ENCODE measurements around the gene APCDD1.
"Not testable (repeated sequence)": the region's sequence is repeated elsewhere in the genome, so short reads cannot be mapped to it uniquely, and the experiment has no call there.

The APCDD1 gene

GRCh38 chr18:10458691-10459090 lies 4.3 kb downstream of the APCDD1 start:
- Histone ChIP-seq H3K4me3 (ENCODE audit: low read depth in 1 of 5, low read length in 5 of 5) (no peak overlapping the region), H3K27ac (ENCODE audit: low read depth, low read length) (no peak overlapping the region), H3K27me3 (ENCODE audit: control insufficient read depth in 5 of 5, insufficient read depth in 4 of 5, low read length in 5 of 5) (peaks cover 0 to 5% (median 0%) of the 10 kb centered on the region in 5 donors), H3K9me3 (ENCODE audit: control insufficient read depth in 5 of 5, low read length in 5 of 5) (no peaks in the 10 kb centered on the region), H3K9ac (ENCODE audit: low read length in 5 of 5) (no peak overlapping the region), H3K4me1 (ENCODE audit: control insufficient read depth in 5 of 5, insufficient read depth in 5 of 5, low read length in 5 of 5) (peaks cover 0 to 44% (median 28%) of the 10 kb centered on the region in 5 donors), H3K36me3 (ENCODE audit: control insufficient read depth in 5 of 5, insufficient read depth in 5 of 5, low read length in 5 of 5) (no peaks in the 10 kb centered on the region)

- Histone ChIP-seq H3K4me3 (ENCODE audit: low read depth in 1 of 5, low read length in 5 of 5) (no peak overlapping the region), H3K36me3 (ENCODE audit: control insufficient read depth in 5 of 5, insufficient read depth in 5 of 5, low read length in 5 of 5) (no peaks in the 10 kb centered on the region), H3K9me3 (ENCODE audit: control insufficient read depth in 5 of 5, low read length in 5 of 5) (no peaks in the 10 kb centered on the region), H3K27ac (ENCODE audit: low read depth, low read length) (no peak overlapping the region), H3K4me1 (ENCODE audit: control insufficient read depth in 5 of 5, insufficient read depth in 5 of 5, low read length in 5 of 5) (peaks cover 0 to 39% (median 23%) of the 10 kb centered on the region in 5 donors), H3K27me3 (ENCODE audit: control insufficient read depth in 5 of 5, insufficient read depth in 4 of 5, low read length in 5 of 5) (peaks cover 0 to 5% (median 0%) of the 10 kb centered on the region in 5 donors), H3K9ac (ENCODE audit: low read length in 5 of 5) (no peak overlapping the region)
Observed at GRCh38 chr18:10459587-10459986, 5.2 kb downstream of the APCDD1 start.

GRCh38 chr18:10460414-10461018 lies 6.1 kb downstream of the APCDD1 start:
- Histone ChIP-seq H3K4me3 (ENCODE audit: low read depth in 1 of 5, low read length in 5 of 5) (no peak overlapping the region), H3K9me3 (ENCODE audit: control insufficient read depth in 5 of 5, low read length in 5 of 5) (no peaks in the 10 kb centered on the region), H3K9ac (ENCODE audit: low read length in 5 of 5) (no peak overlapping the region), H3K27ac (ENCODE audit: low read depth, low read length) (no peak overlapping the region), H3K27me3 (ENCODE audit: control insufficient read depth in 5 of 5, insufficient read depth in 4 of 5, low read length in 5 of 5) (peaks cover 0 to 5% (median 0%) of the 10 kb centered on the region in 5 donors), H3K4me1 (ENCODE audit: control insufficient read depth in 5 of 5, insufficient read depth in 5 of 5, low read length in 5 of 5) (peaks cover 0 to 33% (median 15%) of the 10 kb centered on the region in 5 donors), H3K36me3 (ENCODE audit: control insufficient read depth in 5 of 5, insufficient read depth in 5 of 5, low read length in 5 of 5) (no peaks in the 10 kb centered on the region)

GRCh38 chr18:10461989-10462388 lies 7.6 kb downstream of the APCDD1 start:
- Histone ChIP-seq H3K9ac (ENCODE audit: low read length in 5 of 5) (no peak overlapping the region), H3K4me1 (ENCODE audit: control insufficient read depth in 5 of 5, insufficient read depth in 5 of 5, low read length in 5 of 5) (peaks cover 0 to 23% (median under 1%) of the 10 kb centered on the region in 5 donors), H3K4me3 (ENCODE audit: low read depth in 1 of 5, low read length in 5 of 5) (no peak overlapping the region), H3K36me3 (ENCODE audit: control insufficient read depth in 5 of 5, insufficient read depth in 5 of 5, low read length in 5 of 5) (no peaks in the 10 kb centered on the region), H3K9me3 (ENCODE audit: control insufficient read depth in 5 of 5, low read length in 5 of 5) (no peaks in the 10 kb centered on the region), H3K27ac (ENCODE audit: low read depth, low read length) (no peak overlapping the region), H3K27me3 (ENCODE audit: control insufficient read depth in 5 of 5, insufficient read depth in 4 of 5, low read length in 5 of 5) (no peaks in the 10 kb centered on the region)

GRCh38 chr18:10462597-10462996 lies 8.2 kb downstream of the APCDD1 start:
- H3K27ac ChIP-seq (ENCODE audit: low read depth, low read length), result no peak overlapping the region
- H3K27me3 ChIP-seq (ENCODE audit: control insufficient read depth in 5 of 5, insufficient read depth in 4 of 5, low read length in 5 of 5), result no peaks in the 10 kb centered on the region
- H3K9ac ChIP-seq (ENCODE audit: low read length in 5 of 5), result no peak overlapping the region
- H3K9me3 ChIP-seq (ENCODE audit: control insufficient read depth in 5 of 5, low read length in 5 of 5), result no peaks in the 10 kb centered on the region
- H3K4me3 ChIP-seq (ENCODE audit: low read depth in 1 of 5, low read length in 5 of 5), result no peak overlapping the region
- no peaks in the 10 kb centered on the region for H3K36me3 ChIP-seq (ENCODE audit: control insufficient read depth in 5 of 5, insufficient read depth in 5 of 5, low read length in 5 of 5)
- peaks cover 0 to 18% (median 0%) of the 10 kb centered on the region in 5 donors for H3K4me1 ChIP-seq (ENCODE audit: control insufficient read depth in 5 of 5, insufficient read depth in 5 of 5, low read length in 5 of 5)

GRCh38 chr18:10463096-10463495 lies 8.7 kb downstream of the APCDD1 start:
- Histone ChIP-seq H3K36me3 (ENCODE audit: control insufficient read depth in 5 of 5, insufficient read depth in 5 of 5, low read length in 5 of 5) (peaks cover 0 to 3% (median 0%) of the 10 kb centered on the region in 5 donors), H3K27me3 (ENCODE audit: control insufficient read depth in 5 of 5, insufficient read depth in 4 of 5, low read length in 5 of 5) (no peaks in the 10 kb centered on the region), H3K27ac (ENCODE audit: low read depth, low read length) (no peak overlapping the region), H3K9ac (ENCODE audit: low read length in 5 of 5) (no peak overlapping the region), H3K4me1 (ENCODE audit: control insufficient read depth in 5 of 5, insufficient read depth in 5 of 5, low read length in 5 of 5) (peaks cover 0 to 13% (median 0%) of the 10 kb centered on the region in 5 donors), H3K9me3 (ENCODE audit: control insufficient read depth in 5 of 5, low read length in 5 of 5) (no peaks in the 10 kb centered on the region), H3K4me3 (ENCODE audit: low read depth in 1 of 5, low read length in 5 of 5) (no peak overlapping the region)

GRCh38 chr18:10463741-10464140 lies 9.3 kb downstream of the APCDD1 start:
- H3K9ac ChIP-seq (ENCODE audit: low read length in 5 of 5), result no peak overlapping the region
- H3K4me3 ChIP-seq (ENCODE audit: low read depth in 1 of 5, low read length in 5 of 5), result no peak overlapping the region
- no peak overlapping the region for H3K27ac ChIP-seq (ENCODE audit: low read depth, low read length)
- no peaks in the 10 kb centered on the region for H3K27me3 ChIP-seq (ENCODE audit: control insufficient read depth in 5 of 5, insufficient read depth in 4 of 5, low read length in 5 of 5)
- peaks cover 0 to 8% (median 2%) of the 10 kb centered on the region in 5 donors for H3K36me3 ChIP-seq (ENCODE audit: control insufficient read depth in 5 of 5, insufficient read depth in 5 of 5, low read length in 5 of 5)
- H3K9me3 ChIP-seq (ENCODE audit: control insufficient read depth in 5 of 5, low read length in 5 of 5), result no peaks in the 10 kb centered on the region
- peaks cover 0 to 13% (median 0%) of the 10 kb centered on the region in 5 donors for H3K4me1 ChIP-seq (ENCODE audit: control insufficient read depth in 5 of 5, insufficient read depth in 5 of 5, low read length in 5 of 5)

- peaks cover 0 to 11% (median 5%) of the 10 kb centered on the region in 5 donors for H3K36me3 ChIP-seq (ENCODE audit: control insufficient read depth in 5 of 5, insufficient read depth in 5 of 5, low read length in 5 of 5)
- not testable (repeated sequence) for H3K9me3 ChIP-seq (ENCODE audit: control insufficient read depth in 5 of 5, low read length in 5 of 5); H3K4me3 ChIP-seq (ENCODE audit: low read depth in 1 of 5, low read length in 5 of 5); H3K4me1 ChIP-seq (ENCODE audit: control insufficient read depth in 5 of 5, insufficient read depth in 5 of 5, low read length in 5 of 5); H3K27ac ChIP-seq (ENCODE audit: low read depth, low read length); H3K27me3 ChIP-seq (ENCODE audit: control insufficient read depth in 5 of 5, insufficient read depth in 4 of 5, low read length in 5 of 5); H3K9ac ChIP-seq (ENCODE audit: low read length in 5 of 5)
Observed at GRCh38 chr18:10464161-10464648, 9.8 kb downstream of the APCDD1 start.

- peaks cover 0 to 8% (median 0%) of the 10 kb centered on the region in 5 donors for H3K4me1 ChIP-seq (ENCODE audit: control insufficient read depth in 5 of 5, insufficient read depth in 5 of 5, low read length in 5 of 5)
Observed at GRCh38 chr18:10465174-10465939, 10.9 kb downstream of the APCDD1 start.

GRCh38 chr18:10470429-10470828 lies 16.0 kb downstream of the APCDD1 start:
- peaks cover 0 to 20% (median 5%) of the 10 kb centered on the region in 5 donors for H3K4me1 ChIP-seq (ENCODE audit: control insufficient read depth in 5 of 5, insufficient read depth in 5 of 5, low read length in 5 of 5)
- H3K9me3 ChIP-seq (ENCODE audit: control insufficient read depth in 5 of 5, low read length in 5 of 5), result no peaks in the 10 kb centered on the region
- H3K4me3 ChIP-seq (ENCODE audit: low read depth in 1 of 5, low read length in 5 of 5), result no peak overlapping the region
- H3K27ac ChIP-seq (ENCODE audit: low read depth, low read length), result no peak overlapping the region
- H3K27me3 ChIP-seq (ENCODE audit: control insufficient read depth in 5 of 5, insufficient read depth in 4 of 5, low read length in 5 of 5), result no peaks in the 10 kb centered on the region
- no peak overlapping the region for H3K9ac ChIP-seq (ENCODE audit: low read length in 5 of 5)
- H3K36me3 ChIP-seq (ENCODE audit: control insufficient read depth in 5 of 5, insufficient read depth in 5 of 5, low read length in 5 of 5), result peaks cover 2 to 36% (median 14%) of the 10 kb centered on the region in 5 donors

More at GRCh38 chr18:10465174-10465939, 10.9 kb downstream of the APCDD1 start:
- Histone ChIP-seq H3K9ac (ENCODE audit: low read length in 5 of 5) (no peak overlapping the region), H3K9me3 (ENCODE audit: control insufficient read depth in 5 of 5, low read length in 5 of 5) (no peaks in the 10 kb centered on the region), H3K4me3 (ENCODE audit: low read depth in 1 of 5, low read length in 5 of 5) (no peak overlapping the region), H3K27me3 (ENCODE audit: control insufficient read depth in 5 of 5, insufficient read depth in 4 of 5, low read length in 5 of 5) (no peaks in the 10 kb centered on the region), H3K27ac (ENCODE audit: low read depth, low read length) (no peak overlapping the region), H3K36me3 (ENCODE audit: control insufficient read depth in 5 of 5, insufficient read depth in 5 of 5, low read length in 5 of 5) (peaks cover 0 to 13% (median 6%) of the 10 kb centered on the region in 5 donors)

Measured in subcutaneous abdominal adipose tissue (tissue), 5 donors.